ENCODE data around the gene CBFA2T3.
A peak's percentile ranks its signal among the peaks of the same experiment; 100 is the strongest.

Gene CBFA2T3

DNA sequence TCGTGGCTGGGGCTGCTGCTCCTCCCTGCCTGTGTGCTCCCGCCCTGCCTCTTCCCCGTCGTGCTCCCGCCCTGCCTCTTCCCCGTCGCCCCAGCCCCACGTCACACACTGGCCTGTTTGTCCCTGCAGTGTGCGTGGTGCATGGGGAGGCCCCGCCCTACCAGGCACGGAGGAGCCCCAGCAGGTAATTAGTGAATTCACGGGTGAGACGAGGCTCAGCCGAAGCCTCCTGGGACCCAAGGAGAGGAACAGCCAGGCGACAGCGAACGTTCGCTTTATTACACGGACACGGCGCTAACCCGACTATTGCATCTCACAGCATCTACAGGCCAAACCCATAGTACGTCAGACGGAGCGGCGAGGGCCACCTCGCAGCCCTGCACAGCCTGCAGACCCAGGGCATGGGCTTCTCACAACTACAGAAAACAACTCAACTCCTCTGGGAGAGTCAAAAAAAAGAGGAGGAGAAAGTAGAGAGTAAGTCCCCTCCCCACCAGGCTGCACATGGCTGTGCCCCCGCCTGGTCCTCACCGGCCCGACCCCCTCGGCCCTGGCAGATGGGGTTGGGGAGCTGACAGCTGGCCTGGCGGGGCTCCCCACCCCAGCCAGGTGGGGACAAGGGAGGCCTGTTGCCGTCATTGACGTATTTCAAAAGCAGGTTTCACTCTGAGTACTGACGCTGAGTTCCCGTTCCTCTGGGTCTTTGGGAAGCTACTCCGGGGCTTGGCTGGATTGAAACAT, 106.2 kb downstream of the CBFA2T3 start:
- no peaks in the 10 kb centered on the region for H3K36me3 Mint-ChIP-seq
- H3K27ac Mint-ChIP-seq: no peak overlapping the region
- peaks cover 6% of the 10 kb centered on the region for H3K27me3 Mint-ChIP-seq
- no peak overlapping the region for H3K4me3 Mint-ChIP-seq
- H3K4me1 Mint-ChIP-seq (ENCODE audit: low read depth): no peaks in the 10 kb centered on the region
- H3K9me3 Mint-ChIP-seq (ENCODE audit: low read depth): no peaks in the 10 kb centered on the region

- Mint-ChIP-seq H3K9me3 (ENCODE audit: low read depth) (no peaks in the 10 kb centered on the region), H3K27ac (no peak overlapping the region), H3K36me3 (no peaks in the 10 kb centered on the region), H3K4me1 (ENCODE audit: low read depth) (no peaks in the 10 kb centered on the region), H3K27me3 (peaks cover 6% of the 10 kb centered on the region), H3K4me3 (no peak overlapping the region)
These were observed 107.4 kb downstream of the CBFA2T3 start for GRCh38 chr16:88869673-88869980.

DNA sequence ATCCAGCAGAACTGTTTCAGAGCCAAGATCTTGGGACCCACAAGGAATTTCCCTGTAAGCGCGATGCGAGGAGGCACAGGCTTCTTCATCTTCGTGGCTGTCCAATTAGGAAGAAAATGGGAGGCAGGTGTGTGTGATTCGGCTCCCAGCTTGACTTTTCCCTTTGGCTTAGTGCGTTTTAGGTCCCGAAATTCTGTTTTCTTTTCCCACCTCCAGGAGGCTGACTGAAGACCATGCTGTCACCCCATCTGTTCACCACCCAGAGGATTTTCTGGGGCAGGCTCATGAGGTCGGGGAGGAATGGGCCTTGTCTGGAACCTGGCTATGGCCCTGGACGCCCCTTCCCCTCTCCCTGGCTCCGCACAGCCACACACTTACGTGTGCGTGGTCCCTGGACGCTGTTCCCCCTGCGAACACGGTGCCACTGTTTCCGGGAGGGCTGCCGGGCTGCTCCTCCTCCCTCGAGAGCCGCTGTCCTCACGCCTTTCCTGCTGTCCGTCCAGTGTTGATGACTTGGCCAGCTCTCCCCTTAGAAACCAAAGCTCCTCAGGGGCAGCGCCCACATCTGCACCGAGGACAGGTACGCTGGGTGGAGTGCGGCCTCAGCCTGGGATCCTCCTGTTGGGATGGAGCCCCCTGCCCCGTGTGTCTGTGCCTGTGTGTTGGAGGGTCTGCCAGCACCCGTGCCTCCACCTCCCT, 107.9 kb downstream of the CBFA2T3 start:
- Mint-ChIP-seq H3K4me3 (no peak overlapping the region), H3K27me3 (peaks cover 6% of the 10 kb centered on the region), H3K4me1 (ENCODE audit: low read depth) (no peaks in the 10 kb centered on the region), H3K9me3 (ENCODE audit: low read depth) (no peaks in the 10 kb centered on the region), H3K27ac (no peak overlapping the region), H3K36me3 (no peaks in the 10 kb centered on the region)

DNA sequence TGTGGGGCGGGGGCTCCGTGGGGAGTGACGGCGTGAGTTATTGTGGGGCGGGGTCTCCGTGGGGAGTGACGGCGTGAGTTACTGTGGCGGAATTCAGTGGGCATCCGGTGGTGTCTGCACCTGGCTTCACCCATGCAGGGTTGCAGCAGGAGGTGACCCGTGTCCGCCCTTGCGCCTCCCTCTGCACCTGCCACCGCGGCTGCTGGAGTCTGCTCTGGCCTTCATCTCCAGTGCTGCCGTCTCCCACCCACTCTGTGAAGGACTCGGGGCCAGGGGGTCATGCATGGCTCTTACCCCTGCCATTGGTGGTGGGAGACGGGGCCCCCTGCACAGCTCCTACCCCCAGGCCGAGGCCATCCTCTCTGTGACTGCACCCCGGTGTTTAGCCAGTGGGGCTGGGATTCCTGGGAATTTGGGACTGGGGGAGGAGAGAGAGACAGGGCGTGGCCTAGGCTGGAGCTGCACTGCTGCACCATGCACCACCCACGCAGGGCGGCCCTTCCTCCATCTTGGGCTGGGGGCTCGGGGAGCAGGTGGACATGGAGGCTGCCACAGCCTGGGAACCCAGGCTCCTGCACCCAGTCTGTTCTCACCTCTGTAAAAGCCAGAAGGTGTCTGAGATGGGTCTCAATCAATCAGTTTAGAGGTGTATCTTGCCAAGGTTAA, 109.3 kb downstream of the CBFA2T3 start:
- Mint-ChIP-seq H3K27ac (no peak overlapping the region), H3K4me1 (ENCODE audit: low read depth) (no peaks in the 10 kb centered on the region), H3K36me3 (no peaks in the 10 kb centered on the region), H3K4me3 (no peak overlapping the region), H3K9me3 (ENCODE audit: low read depth) (no peaks in the 10 kb centered on the region), H3K27me3 (peaks cover 6% of the 10 kb centered on the region)

GRCh38 chr16:88866151-88866920, 110.7 kb downstream of the CBFA2T3 start, which contains the start of gene PABPN1L:
Gene PABPN1L (minus strand): TSS chr16:88866660. CDS start chr16:88866606, 54 bp downstream.
- no peaks in the 10 kb centered on the region for H3K9me3 Mint-ChIP-seq (ENCODE audit: low read depth)
- peaks cover 6% of the 10 kb centered on the region for H3K27me3 Mint-ChIP-seq
- H3K4me1 Mint-ChIP-seq (ENCODE audit: low read depth): no peaks in the 10 kb centered on the region
- H3K36me3 Mint-ChIP-seq: no peaks in the 10 kb centered on the region
- no peak within 1 kb of the TSS for H3K27ac Mint-ChIP-seq
- H3K4me3 Mint-ChIP-seq: no peak within 1 kb of the TSS

- H3K4me1 Mint-ChIP-seq (ENCODE audit: low read depth): no peaks in the 10 kb centered on the region
- no peak overlapping the region for H3K4me3 Mint-ChIP-seq
- no peaks in the 10 kb centered on the region for H3K36me3 Mint-ChIP-seq
- peaks cover 3% of the 10 kb centered on the region for H3K27me3 Mint-ChIP-seq
- H3K27ac Mint-ChIP-seq: no peak overlapping the region
- no peaks in the 10 kb centered on the region for H3K9me3 Mint-ChIP-seq (ENCODE audit: low read depth)
These were observed 111.3 kb downstream of the CBFA2T3 start for GRCh38 chr16:88865742-88866141.

- Mint-ChIP-seq H3K27me3 (no peaks in the 10 kb centered on the region), H3K4me3 (no peak overlapping the region), H3K4me1 (ENCODE audit: low read depth) (no peaks in the 10 kb centered on the region), H3K9me3 (ENCODE audit: low read depth) (no peaks in the 10 kb centered on the region), H3K36me3 (no peaks in the 10 kb centered on the region), H3K27ac (no peak overlapping the region)
These were observed 111.7 kb downstream of the CBFA2T3 start for GRCh38 chr16:88865310-88865709.

DNA sequence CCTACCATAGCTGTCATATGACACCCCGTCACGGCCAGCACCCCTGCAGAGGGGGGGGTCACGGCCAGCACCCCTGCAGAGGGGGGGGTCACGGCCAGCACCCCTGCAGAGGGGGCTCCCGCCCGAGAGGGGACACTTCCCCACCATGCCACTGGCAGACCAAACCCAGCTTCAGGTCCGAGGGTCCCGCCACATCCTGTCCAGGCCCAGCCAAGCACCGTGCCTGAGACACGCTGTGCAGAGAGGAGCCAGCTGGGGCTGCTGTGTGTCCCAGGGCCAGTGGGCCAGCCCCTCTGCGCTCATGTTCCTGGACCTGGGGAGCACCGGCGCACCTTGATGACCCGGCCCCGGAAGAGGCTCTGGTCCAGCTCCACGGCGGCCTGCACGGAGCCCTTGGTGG, 112.5 kb downstream of the CBFA2T3 start:
- Mint-ChIP-seq H3K27me3 (no peaks in the 10 kb centered on the region), H3K36me3 (no peaks in the 10 kb centered on the region), H3K4me1 (ENCODE audit: low read depth) (no peaks in the 10 kb centered on the region), H3K9me3 (ENCODE audit: low read depth) (no peaks in the 10 kb centered on the region), H3K4me3 (no peak overlapping the region), H3K27ac (no peak overlapping the region)

DNA sequence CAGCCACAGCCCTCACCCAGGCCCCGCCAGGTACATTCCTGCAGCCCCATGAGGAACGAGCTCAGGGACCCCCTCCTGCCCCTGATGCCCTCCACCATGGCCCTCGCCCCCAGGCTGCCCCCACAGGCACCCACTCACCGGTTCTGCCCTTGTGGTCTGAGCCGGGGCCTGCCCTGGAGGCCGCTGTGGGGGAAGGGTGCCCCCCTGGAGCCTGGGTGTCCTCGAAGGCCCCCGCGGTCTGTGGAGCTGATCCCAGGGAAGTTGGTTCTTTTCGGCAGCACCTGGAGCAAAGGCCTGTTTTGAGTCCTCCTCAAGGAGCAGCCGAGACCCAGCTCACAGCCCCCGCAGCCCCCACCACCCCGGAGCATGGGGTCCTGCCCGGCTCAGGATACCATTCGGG, 112.9 kb downstream of the CBFA2T3 start:
- no peak overlapping the region for H3K4me3 Mint-ChIP-seq
- peaks cover 2% of the 10 kb centered on the region for H3K4me1 Mint-ChIP-seq (ENCODE audit: low read depth)
- H3K9me3 Mint-ChIP-seq (ENCODE audit: low read depth): no peaks in the 10 kb centered on the region
- H3K27me3 Mint-ChIP-seq: no peaks in the 10 kb centered on the region
- no peaks in the 10 kb centered on the region for H3K36me3 Mint-ChIP-seq
- no peak overlapping the region for H3K27ac Mint-ChIP-seq

- H3K27ac Mint-ChIP-seq: no peak overlapping the region
- H3K27me3 Mint-ChIP-seq: no peaks in the 10 kb centered on the region
- peaks cover 8% of the 10 kb centered on the region for H3K4me1 Mint-ChIP-seq (ENCODE audit: low read depth)
- H3K36me3 Mint-ChIP-seq: no peaks in the 10 kb centered on the region
- H3K4me3 Mint-ChIP-seq: no peak overlapping the region
- H3K9me3 Mint-ChIP-seq (ENCODE audit: low read depth): no peaks in the 10 kb centered on the region
These were observed 113.6 kb downstream of the CBFA2T3 start for GRCh38 chr16:88863426-88863825.

- Mint-ChIP-seq H3K9me3 (ENCODE audit: low read depth) (no peaks in the 10 kb centered on the region), H3K36me3 (no peaks in the 10 kb centered on the region), H3K27ac (no peak overlapping the region), H3K4me3 (no peak overlapping the region), H3K27me3 (no peaks in the 10 kb centered on the region), H3K4me1 (ENCODE audit: low read depth) (peaks cover 12% of the 10 kb centered on the region)
These were observed 114.0 kb downstream of the CBFA2T3 start for GRCh38 chr16:88862968-88863367.

- no peaks in the 10 kb centered on the region for H3K27me3 Mint-ChIP-seq
- H3K27ac Mint-ChIP-seq: no peak overlapping the region
- no peak overlapping the region for H3K4me3 Mint-ChIP-seq
- H3K9me3 Mint-ChIP-seq (ENCODE audit: low read depth): no peaks in the 10 kb centered on the region
- no peaks in the 10 kb centered on the region for H3K36me3 Mint-ChIP-seq
- H3K4me1 Mint-ChIP-seq (ENCODE audit: low read depth): peaks cover 18% of the 10 kb centered on the region
These were observed 115.6 kb downstream of the CBFA2T3 start for GRCh38 chr16:88861359-88861758.

- Mint-ChIP-seq H3K4me1 (ENCODE audit: low read depth) (peaks cover 32% of the 10 kb centered on the region), H3K27me3 (no peaks in the 10 kb centered on the region), H3K36me3 (no peaks in the 10 kb centered on the region), H3K9me3 (ENCODE audit: low read depth) (no peaks in the 10 kb centered on the region), H3K4me3 (no peak overlapping the region), H3K27ac (no peak overlapping the region)
These were observed 117.5 kb downstream of the CBFA2T3 start for GRCh38 chr16:88859381-88860091.

- no peaks in the 10 kb centered on the region for H3K36me3 Mint-ChIP-seq
- peak overlapping the region; percentile 100 for H3K4me3 Mint-ChIP-seq
- H3K4me1 Mint-ChIP-seq (ENCODE audit: low read depth): peaks cover 32% of the 10 kb centered on the region
- no peaks in the 10 kb centered on the region for H3K27me3 Mint-ChIP-seq
- no peaks in the 10 kb centered on the region for H3K9me3 Mint-ChIP-seq (ENCODE audit: low read depth)
- H3K27ac Mint-ChIP-seq: peak overlapping the region; percentile 94
These were observed 119.2 kb downstream of the CBFA2T3 start for GRCh38 chr16:88857728-88858339.
